Muscle of arm (tissue), 12 donors: ENCODE results near the gene ACAP3. TPM values are rescaled to one million over a fixed set of nuclear protein-coding genes. Genes with fewer than 3 reads are reported as not detected.
"Not testable (repeated sequence)": the region's sequence is repeated elsewhere in the genome, so short reads cannot be mapped to it uniquely, and the experiment has no call there.

Source experiments
- DNase-seq: peaks from one replicate; pipeline ENCODE4 v3.0.0-alpha.2; 2013
- polyA plus RNA-seq, 12 donors: library from polyadenylated mRNA; unstranded; fragments of 120-200 nt; gene quantifications; one replicate each; pipeline ENCODE4 v1.2.1, GENCODE V29; 2013; ENCODE audit not compliant: insufficient read length in 12 of 12

The ACAP3 gene
- polyA plus RNA-seq, 12 donors: 27.5 to 88.5 (median 36.2) TPM; not detected in 1

DNA sequence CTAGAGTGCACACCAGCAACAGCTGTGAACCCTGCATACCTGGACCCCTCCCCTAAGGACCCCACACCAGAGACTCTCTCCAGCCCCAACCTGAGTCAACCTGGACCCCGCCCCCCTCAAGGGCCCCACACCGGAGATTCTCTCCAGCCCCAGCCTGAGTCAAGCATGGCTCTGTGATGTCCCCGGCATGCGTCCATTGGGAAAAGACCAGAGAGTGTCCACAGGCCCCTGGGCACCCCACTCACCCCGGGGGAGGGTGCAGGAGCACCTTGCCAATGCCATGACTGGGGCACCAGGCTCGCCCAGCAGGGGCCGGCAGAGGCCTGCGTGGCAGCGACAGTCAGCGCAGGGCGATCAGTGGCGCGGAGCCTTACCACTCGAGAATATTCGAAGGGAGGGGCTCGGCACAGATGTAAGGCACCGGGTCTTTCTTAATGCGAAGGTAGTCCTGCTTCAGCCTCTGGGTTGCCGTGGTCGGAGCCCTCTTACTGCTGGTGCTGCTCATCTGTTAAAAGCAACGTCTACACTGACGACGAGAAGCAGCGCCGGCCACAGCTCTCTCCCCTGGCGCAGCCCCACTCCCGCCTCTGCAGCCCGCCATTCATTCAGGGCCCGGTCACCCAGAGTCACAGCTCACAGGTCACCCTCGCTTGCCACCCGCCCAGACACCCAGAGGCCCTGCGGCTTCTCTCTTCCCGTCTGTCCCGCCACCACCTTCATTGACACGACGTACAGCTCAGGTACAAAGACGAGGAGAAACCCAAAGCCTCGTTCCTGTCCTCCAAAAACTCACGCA is 40.0 kb downstream of the ACAP3 start:
- DNase-seq: no peak

DNA sequence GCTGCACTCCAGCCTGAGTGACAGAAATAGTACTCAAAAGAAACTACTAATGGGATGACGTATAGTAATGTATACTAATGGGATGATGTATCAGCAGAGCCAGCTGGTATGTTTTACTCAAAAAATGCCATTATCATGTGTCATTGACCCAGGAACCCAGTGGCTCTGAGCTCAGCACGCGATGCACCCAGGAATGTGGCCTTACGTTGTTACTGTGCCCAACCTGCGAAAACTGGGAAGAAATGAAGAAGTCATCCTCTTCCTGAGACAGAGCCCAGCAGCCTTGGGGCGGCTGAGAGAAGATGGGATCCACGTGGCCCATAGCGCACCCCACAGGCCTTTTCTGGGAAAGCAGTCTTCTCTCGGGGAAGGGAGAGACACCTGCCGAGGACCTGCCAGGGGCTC is 42.9 kb downstream of the ACAP3 start:
- no peak for DNase-seq

DNA sequence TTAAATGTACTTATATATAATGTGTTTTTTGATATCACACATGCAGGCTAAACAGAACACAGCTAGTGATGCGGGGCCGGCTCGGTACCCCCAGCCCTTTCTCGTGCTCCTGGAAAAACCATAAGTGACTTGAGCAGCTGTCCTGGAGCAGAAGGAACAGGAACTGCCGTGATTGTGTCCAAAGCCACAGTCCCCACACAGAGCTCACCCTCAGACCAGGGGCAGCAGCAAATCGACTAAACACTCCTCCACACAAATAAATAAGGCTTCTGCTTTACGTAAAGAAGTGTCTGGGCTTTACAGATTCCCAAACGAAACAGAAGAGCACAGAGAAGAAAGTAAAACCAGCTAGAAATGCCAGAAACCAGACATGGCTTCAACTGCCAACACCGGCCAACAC is 43.7 kb downstream of the ACAP3 start:
- DNase-seq: no peak

- DNase-seq: no peak
Observed at GRCh38 chr1:1262758-1263157, 45.0 kb downstream of the ACAP3 start.

DNA sequence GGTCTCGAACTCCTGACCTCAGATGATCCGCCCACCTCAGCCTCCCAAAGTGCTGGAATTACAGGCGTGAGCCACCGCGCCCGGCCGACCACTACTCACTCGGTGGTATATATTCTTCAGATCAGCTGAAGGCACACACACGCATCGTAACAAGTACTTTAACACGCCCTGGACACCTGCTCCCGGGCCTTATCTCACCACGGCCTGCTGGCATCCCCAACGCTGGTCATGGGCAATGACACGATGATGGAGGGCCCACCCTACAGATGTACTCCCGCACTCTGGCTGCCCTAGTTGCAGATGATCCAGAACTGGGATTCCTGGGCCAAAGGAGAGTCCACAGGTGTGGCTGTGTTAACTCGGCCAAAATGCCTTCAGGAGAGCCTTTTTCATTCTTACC is 45.7 kb downstream of the ACAP3 start:
- no peak for DNase-seq

- no peak for DNase-seq
Observed at GRCh38 chr1:1260843-1261560, 46.7 kb downstream of the ACAP3 start.

DNA sequence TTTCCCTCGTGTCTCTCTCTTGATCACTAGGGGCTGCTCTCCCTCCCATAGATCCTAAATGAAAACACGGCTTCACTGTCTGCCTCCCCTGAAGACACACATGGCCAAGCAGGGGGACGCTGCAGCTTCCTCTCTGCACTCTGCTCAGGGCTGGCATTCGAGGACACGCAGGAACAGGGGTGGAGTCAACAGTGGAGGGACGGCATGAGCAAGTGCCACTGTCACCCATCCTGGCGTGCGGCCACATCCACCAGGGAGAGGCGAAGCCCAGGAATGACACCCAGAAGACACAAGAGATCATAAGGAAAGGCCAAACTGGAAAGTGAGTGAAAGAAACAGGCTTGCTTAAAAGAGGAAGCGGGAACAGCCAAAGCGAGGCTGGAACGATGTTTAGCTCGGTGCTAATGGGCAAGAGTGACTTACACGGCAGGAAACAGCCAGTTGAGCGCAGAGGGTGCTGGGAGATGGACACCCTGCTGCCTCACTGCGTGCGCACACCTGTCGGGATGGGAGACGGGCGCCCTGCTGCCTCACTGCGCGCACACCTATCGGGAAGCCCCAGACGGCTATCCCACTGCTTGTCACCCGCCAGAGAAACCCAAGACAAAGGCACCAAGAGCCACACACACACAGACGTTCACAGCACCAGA is 47.7 kb downstream of the ACAP3 start:
- DNase-seq: no peak

DNA sequence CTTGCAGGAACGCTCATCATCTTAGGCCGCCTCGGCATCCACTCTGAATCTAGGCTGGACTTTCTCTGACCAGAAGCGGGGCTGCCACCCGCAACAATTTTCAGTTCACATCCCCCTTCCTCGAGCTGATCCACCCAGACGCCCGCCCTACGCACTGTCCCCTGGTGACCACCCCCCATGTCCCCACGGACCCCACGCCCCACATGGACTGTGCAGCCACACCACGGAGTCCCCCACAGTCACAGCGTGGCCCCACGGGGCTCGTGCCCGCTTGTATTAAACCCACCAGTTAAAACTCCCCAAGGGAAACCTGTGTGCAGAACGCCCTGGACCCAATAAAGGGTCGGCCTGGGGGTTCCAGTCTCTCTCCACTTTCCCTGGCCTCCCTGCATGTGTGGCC is 48.2 kb downstream of the ACAP3 start:
- DNase-seq: no peak

- DNase-seq: no peak
Observed at GRCh38 chr1:1259119-1259488, 48.6 kb downstream of the ACAP3 start.

DNA sequence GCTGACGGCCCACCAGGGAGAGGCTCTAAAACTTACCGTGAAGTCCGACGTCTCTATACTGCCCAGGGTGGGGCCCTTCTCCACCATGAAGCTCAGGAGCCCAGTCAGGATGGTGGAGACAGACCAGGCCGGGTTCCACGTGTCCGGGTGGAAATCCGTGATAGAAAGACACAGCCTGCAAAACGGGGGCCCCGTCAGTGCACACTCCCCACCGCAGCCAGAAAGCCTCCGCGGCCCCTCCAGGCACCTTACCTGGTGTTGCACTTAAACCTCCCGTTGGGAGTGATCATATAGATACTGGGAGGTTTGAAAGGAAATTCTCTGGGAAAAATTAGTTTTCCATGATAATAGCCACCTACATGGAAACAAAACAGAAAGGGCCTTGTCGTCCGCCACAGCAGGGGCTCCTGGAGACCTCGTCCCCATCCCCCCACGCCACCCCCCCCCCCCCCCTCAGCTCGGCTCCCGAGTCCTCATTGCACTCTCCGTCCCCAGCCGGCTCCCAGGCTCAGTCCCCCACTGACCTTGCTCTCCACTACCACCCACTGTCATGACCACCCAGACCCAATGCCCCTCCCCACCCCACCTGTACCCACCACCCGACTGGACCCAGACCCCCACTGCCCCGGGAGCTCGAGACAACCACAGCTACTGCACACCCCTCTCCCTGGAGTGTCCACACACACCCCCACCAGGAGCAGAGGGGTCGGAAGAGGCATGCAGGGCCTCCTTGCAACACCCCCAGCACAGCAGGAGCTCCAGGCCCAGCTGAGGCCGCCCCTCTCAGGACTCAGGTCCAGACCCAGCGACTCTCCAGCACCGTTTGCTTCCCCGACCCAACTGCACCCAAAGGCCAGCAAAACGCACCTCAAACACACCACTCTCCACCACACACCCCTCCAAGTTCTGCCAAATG is 50.5 kb downstream of the ACAP3 start:
- no peak for DNase-seq

GRCh38 chr1:1255611-1256010 is 52.1 kb downstream of the ACAP3 start:
- DNase-seq: no peak

DNA sequence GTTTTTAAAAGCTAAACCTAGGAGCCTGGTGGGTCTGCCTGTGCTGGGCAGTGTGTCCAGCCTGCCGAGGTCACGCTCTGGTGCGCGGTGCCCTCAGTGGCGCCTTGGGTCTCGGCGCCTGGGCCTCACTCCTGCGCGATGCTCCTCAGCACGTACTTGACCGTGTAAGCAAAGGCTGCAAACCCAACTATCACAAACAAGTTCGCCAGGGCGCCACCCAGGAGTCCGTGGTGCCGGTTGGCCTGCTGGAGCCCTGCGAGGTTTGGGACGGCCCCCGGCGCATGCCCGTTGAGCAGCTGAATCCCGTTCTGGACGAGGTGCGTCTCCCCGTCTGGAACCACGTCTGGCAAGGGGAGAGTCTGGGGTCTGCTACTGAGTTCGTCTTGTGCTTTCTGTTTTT is 52.7 kb downstream of the ACAP3 start:
- no peak for DNase-seq

GRCh38 chr1:1254667-1254998 is 53.1 kb downstream of the ACAP3 start:
- DNase-seq: no peak

DNA sequence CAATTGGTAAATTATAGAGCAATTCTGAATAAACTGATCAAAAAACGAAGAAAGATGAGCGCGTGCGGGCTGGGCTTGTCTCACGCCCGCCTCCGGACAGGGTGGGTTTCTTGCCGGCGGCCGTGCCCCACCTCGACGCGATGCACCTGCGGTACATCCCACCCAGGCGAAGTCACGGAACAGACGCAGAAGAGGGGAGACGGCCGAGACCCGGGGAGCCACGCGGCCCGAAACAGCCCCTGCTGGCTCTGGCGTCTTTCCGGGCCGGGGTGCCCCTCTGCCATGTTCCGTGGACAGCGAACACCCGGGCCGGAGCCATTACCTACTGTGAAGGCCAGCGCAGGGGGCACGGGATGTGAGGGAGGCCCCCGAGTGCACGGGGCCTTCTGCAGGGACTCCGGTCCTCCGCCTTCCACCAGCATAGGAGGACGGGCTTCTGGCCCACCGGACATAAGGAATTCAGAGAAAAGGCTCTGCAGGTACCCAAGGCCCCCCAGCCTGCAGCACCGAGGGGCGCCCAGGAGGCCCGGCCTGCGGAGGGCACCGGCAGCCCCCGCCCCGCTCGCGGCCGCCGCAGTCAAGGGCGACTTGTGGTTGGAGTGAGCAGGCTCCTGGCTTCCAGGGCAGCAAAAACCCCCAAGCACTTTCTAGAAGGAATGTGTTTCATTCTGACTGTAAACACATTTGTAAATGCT is 53.6 kb downstream of the ACAP3 start:
- no peak for DNase-seq

DNA sequence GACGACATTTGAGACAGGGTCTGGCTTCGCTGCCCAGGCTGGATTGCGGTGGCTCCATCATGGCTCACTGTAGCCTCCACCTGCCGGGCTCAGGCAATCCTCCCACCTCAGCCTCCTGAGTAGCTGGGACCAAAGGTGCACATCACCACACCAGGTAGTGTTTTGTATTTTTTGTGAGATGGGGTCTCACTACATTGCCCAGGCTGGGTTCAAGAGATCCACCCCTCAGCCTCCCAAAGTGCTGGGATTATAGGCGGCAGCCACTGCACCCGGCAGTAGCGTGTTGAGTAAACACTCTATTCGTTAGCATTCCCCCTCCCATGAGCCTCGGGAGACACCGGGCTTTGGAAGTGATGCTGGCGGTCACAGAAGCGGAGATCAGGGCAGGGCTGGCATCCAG is 54.4 kb downstream of the ACAP3 start:
- no peak for DNase-seq

DNA sequence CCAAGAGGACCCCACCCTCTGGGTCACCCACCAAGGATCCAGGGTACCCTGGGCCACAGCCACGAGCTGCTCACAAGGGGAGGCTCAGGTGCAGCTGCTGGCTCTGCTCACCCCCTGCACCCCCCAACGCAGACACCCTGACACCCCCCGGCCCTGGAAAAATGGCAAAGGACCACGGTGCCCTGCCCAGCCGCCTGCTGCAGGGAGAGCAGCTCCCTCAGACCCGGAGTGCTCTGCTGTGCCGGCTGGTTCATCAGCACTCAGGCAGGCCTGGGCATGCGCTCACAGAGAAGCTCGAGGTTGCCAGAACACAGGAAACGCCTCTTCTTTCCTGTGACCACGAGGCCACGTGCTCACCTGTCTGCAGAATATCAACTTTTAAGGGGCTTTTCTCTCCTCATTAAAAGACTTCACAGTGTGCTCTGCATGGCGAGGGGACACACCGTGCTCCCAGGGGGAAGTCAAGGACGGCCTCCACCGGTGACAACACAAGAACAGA is 56.9 kb downstream of the ACAP3 start:
- DNase-seq: no peak

DNA sequence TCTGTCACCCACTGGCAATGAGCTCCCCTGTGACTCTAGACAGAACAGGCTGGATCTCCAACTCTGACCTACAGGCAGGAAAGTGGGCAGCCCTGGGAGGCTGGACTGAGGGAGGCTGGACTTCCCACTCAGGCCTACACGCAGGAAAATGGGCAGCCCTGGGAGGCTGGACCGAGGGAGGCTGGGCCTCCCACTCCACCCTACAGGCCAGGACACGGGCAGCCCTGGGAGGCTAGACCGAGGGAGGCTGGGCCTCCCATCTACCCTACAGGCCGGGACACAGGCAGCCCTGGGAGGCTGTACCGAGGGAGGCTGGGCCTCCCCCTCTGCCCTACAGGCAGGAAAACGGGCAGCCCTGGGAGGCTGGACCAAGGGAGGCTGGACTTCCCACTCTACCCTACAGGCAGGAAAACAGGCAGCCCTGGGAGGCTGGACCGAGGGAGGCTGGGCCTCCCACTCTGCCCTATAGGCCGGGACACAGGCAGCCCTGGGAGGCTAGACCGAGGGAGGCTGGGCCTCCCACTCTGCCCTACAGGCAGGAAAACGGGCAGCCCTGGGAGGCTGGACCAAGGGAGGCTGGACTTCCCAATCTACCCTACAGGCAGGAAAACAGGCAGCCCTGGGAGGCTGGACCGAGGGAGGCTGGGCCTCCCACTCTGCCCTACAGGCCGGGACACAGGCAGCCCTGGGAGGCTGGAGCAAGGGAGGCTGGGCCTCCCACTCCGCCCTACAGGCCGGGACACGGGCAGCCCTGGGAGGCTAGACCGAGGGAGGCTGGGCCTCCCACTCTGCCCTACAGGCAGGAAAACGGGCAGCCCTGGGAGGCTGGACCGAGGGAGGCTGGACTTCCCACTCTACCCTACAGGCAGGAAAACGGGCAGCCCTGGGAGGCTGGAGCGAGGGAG is 59.5 kb downstream of the ACAP3 start:
- not testable (repeated sequence) for DNase-seq

DNA sequence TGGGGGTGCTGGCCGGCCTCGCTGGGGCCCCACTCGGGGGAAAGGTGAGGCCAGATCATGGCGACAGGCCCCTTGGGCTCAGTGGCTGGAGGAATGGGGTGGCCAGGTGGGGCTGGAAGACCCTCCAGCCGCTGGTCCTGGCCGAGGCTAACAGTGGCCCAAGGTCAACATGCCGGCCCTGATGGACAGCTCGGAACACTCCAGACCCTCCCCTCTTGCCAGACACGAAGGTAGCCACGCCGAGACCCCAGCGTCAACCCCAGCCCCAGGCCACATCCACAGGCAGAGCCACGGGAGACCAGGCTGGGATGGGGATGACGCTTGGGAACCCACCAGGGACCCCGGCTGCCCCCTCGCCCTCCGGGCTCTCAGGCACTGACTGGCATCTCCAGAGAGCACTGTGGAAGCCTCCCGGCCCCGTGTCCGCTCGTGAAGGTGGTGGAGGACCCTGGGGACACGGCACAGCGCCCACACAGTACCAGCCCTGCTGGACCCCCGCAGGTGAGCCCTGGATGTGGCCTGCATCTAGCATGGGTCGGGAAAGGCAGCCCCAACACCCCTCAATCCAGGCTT is 60.3 kb downstream of the ACAP3 start:
- no peak for DNase-seq

GRCh38 chr1:1246577-1247340 is 61.0 kb downstream of the ACAP3 start, which contains the start of gene C1QTNF12:
Gene C1QTNF12 (minus strand): TSS chr1:1246722. CDS start chr1:1246690, 32 bp downstream.
- no peak for DNase-seq
